Fibroblast of lung (primary cell): ENCODE measurements around the gene TRIP6. TPM values are rescaled to one million over a fixed set of nuclear protein-coding genes. Genes with fewer than 3 reads are reported as not detected.

ENCODE experiments used
- DNase-seq, 2 donors: peaks; one replicate each; pipeline versions ENCODE4 v3.0.0 to v3.0.0-alpha.2; 2010; ENCODE audit warnings: low read depth in 2 of 2
- H2AFZ ChIP-seq: 2 replicates; pipeline ENCODE4 v1.5.1; 2012; ENCODE audit warnings: low read length, control low read depth, inconsistent platforms
- H3K27ac ChIP-seq: 2 replicates; pipeline ENCODE4 v1.5.1; 2011; ENCODE audit warnings: low read length, control low read depth; ENCODE audit not compliant: insufficient read depth
- H3K27me3 ChIP-seq: 2 replicates; pipeline ENCODE4 v1.5.1; 2011; ENCODE audit warnings: mild to moderate bottlenecking, low read length; ENCODE audit not compliant: control insufficient read depth, insufficient read depth
- H3K36me3 ChIP-seq: 2 replicates; pipeline ENCODE4 v1.5.1; 2011; ENCODE audit warnings: low read length; ENCODE audit not compliant: control insufficient read depth, insufficient read depth
- H3K4me1 ChIP-seq: 2 replicates; pipeline ENCODE4 v1.5.1; 2011; ENCODE audit warnings: low read length; ENCODE audit not compliant: control insufficient read depth, insufficient read depth; ENCODE audit errors: extremely low read depth
- H3K4me2 ChIP-seq: 2 replicates; pipeline ENCODE4 v1.5.1; 2011; ENCODE audit warnings: low read length, control low read depth; ENCODE audit not compliant: insufficient read depth; ENCODE audit errors: extremely low read depth
- H3K4me3 ChIP-seq, 4 experiments: fragments of 200-600 bp in 1 of 4; sonication (generic) in 1 of 4; replicated peaks in 1 of 4; 2 replicates each; pipeline ENCODE4 v1.5.1; 2011 to 2016; ENCODE audit warnings: low read length in 4 of 4, low read depth in 3 of 4, mild to moderate bottlenecking in 3 of 4, control low read depth in 2 of 4, inconsistent platforms in 1 of 4, mixed read lengths in 1 of 4; ENCODE audit not compliant: insufficient read depth in 1 of 4; ENCODE audit errors: control extremely low read depth in 1 of 4
- H3K79me2 ChIP-seq: 2 replicates; pipeline ENCODE4 v1.5.1; 2012; ENCODE audit warnings: mild to moderate bottlenecking, low read length, inconsistent platforms; ENCODE audit not compliant: control insufficient read depth, insufficient read depth
- H3K9ac ChIP-seq: 2 replicates; pipeline ENCODE4 v1.5.1; 2011; ENCODE audit warnings: mild to moderate bottlenecking, low read length, control low read depth; ENCODE audit not compliant: insufficient read depth
- H3K9me3 ChIP-seq: 2 replicates; pipeline ENCODE4 v1.5.1; 2012; ENCODE audit warnings: low read depth, low read length; ENCODE audit not compliant: control insufficient read depth, insufficient read depth
- H4K20me1 ChIP-seq: 2 replicates; pipeline ENCODE4 v1.5.1; 2011; ENCODE audit warnings: low read length; ENCODE audit not compliant: control insufficient read depth, insufficient read depth; ENCODE audit errors: extremely low read depth
- CTCF ChIP-seq, 2 donors: IDR thresholded peaks in 1 of 2; conservative IDR thresholded peaks in 1 of 2; 1 replicate in 1 of 2; 2 replicates in 1 of 2; pipeline ENCODE4 v1.5.1; 2011 to 2012; ENCODE audit warnings: low read length in 2 of 2, control low read depth in 1 of 2, inconsistent platforms in 1 of 2, low read depth in 1 of 2, mild to moderate bottlenecking in 1 of 2
- EZH2 ChIP-seq: IDR thresholded peaks from 2 replicates; pipeline ENCODE4 v1.5.1; 2012; ENCODE audit warnings: low read length, control low read depth, mild to moderate bottlenecking; ENCODE audit errors: missing control alignments
- polyA plus RNA-seq, 2 donors: library from polyadenylated mRNA; depleted of rRNA in 1 of 2; stranded (reverse) in 1 of 2; unstranded in 1 of 2; fragments of >200 nt; gene quantifications; 2 replicates each; pipeline ENCODE4 v1.2.1, GENCODE V29; 2011 to 2012; ENCODE audit warnings: missing spikeins in 1 of 2
- total RNA-seq: library from RNA; depleted of rRNA; stranded (reverse); fragments of >200 nt; gene quantifications from 2 replicates; pipeline ENCODE4 v1.2.1, GENCODE V29; 2014

The TRIP6 gene
- total and polyA plus RNA-seq, 2 donors (not counting 1 experiment from before 2014, with no cell fraction given), result 76.2 to 96.1 TPM

DNA sequence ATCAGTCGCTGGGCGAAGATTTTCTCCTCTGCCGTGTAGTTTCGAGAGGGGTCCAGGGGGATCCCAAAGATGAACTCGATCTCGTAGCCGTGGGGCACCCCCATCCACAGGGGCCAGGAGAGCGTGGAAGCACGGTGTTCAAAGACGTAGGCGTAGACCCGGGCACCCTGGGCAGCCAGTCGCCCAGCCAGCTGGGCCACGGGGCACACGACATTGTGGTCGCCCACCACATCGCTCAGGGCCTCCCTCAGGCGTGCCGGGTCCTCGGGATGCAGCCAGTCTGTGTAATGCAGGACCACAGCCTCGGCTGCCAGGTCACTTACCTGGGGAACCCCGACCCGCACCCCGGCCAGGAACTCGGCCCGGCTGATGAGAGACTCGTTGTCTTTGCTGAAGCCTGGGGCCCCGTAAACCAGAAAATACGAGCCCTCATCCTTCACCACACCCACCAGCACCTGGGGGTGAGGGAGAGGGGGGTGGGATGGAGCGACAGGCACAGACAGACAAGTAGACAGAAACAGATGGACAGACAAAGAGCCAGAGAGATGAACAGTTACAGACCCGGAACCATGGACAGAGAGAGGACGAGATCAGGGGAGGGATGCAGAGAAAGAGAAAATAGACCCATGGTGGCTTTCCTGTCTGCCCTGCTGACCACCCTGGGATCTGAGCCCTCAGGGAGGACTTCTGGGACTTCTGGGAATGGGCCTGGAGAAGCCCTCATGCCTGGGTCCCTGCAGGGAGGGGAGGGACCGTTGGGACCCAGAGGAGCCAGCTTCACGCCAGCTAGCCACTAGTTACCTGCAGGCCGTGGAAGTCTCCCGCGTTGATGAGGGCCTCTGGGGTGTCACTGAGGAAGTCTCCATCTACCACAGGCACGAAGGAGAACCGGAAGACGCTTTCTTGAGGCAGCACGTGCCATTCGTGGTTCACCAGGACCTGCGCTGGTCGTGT lies 25.5 kb downstream of the TRIP6 start:
- no peak for DNase-seq
- Histone ChIP-seq H3K9me3 (no peaks in the 10 kb centered on the region), H3K27me3 (peaks cover 17% of the 10 kb centered on the region), H3K4me2 (no peak overlapping the region), H4K20me1 (no peaks in the 10 kb centered on the region), H3K4me3 (no peak overlapping the region), H3K9ac (no peak overlapping the region), H3K27ac (no peak overlapping the region), H2AFZ (no peak overlapping the region), H3K79me2 (peaks cover 12% of the 10 kb centered on the region), H3K4me1 (peaks cover 11% of the 10 kb centered on the region), H3K36me3 (peaks cover 12% of the 10 kb centered on the region)
- TF ChIP-seq EZH2 (no peak), CTCF (conservative IDR thresholded peaks at IDR 0.05 in 1 of 2, IDR thresholded peaks at IDR 0.05 in 1 of 2; ENCODE audit: low read depth in 1 of 2, low read length in 2 of 2) (no peak)

GRCh38 chr7:100893318-100893895 lies 26.2 kb downstream of the TRIP6 start:
- no peaks in the 10 kb centered on the region for H3K9me3 ChIP-seq

More at GRCh38 chr7:100893318-100893895, 26.2 kb downstream of the TRIP6 start:
- Histone ChIP-seq H4K20me1 (no peaks in the 10 kb centered on the region), H3K4me2 (no peak overlapping the region), H2AFZ (no peak overlapping the region), H3K4me3 (no peak overlapping the region), H3K4me1 (peaks cover 11% of the 10 kb centered on the region), H3K27me3 (peaks cover 22% of the 10 kb centered on the region), H3K36me3 (peaks cover 5% of the 10 kb centered on the region), H3K9ac (no peak overlapping the region), H3K79me2 (peaks cover 7% of the 10 kb centered on the region), H3K27ac (no peak overlapping the region)
- no peak for DNase-seq
- no peak for TF ChIP-seq CTCF (conservative IDR thresholded peaks at IDR 0.05 in 1 of 2, IDR thresholded peaks at IDR 0.05 in 1 of 2; ENCODE audit: low read depth in 1 of 2, low read length in 2 of 2)
- no peak for TF ChIP-seq EZH2
